GM18511 (cell line): ENCODE measurements around the gene TUT1.
A peak's percentile ranks its signal among the peaks of the same experiment; 100 is the strongest.

Experiments used
- ATAC-seq: cut with Tn5 transposase; IDR thresholded peaks from one replicate; pipeline ENCODE4 v1.9.1; 2021; ENCODE audit warnings: mild to moderate bottlenecking, moderate library complexity; ENCODE audit not compliant: unreplicated experiment

The TUT1 gene

GRCh38 chr11:62544581-62545436 lies 46.5 kb downstream of the TUT1 start:
- no peak for ATAC-seq

GRCh38 chr11:62543680-62544444 lies 47.5 kb downstream of the TUT1 start:
- ATAC-seq, result no peak

GRCh38 chr11:62542750-62543567 lies 48.4 kb downstream of the TUT1 start:
- ATAC-seq, result peak; percentile 39

GRCh38 chr11:62542111-62542745 lies 49.1 kb downstream of the TUT1 start:
- no peak for ATAC-seq

- ATAC-seq, result peak; percentile 56
Measured at GRCh38 chr11:62540804-62541701, 50.3 kb downstream of the TUT1 start.

- no peak for ATAC-seq
Measured at GRCh38 chr11:62539238-62539925, 51.9 kb downstream of the TUT1 start.

- no peak for ATAC-seq
Measured at GRCh38 chr11:62538470-62539237, 52.7 kb downstream of the TUT1 start.

- ATAC-seq, result no peak
Measured at GRCh38 chr11:62536301-62536957, 54.9 kb downstream of the TUT1 start.

GRCh38 chr11:62535802-62536201 lies 55.5 kb downstream of the TUT1 start:
- ATAC-seq, result no peak

GRCh38 chr11:62534779-62535545 lies 56.4 kb downstream of the TUT1 start:
- ATAC-seq, result no peak

GRCh38 chr11:62532096-62532495 lies 59.2 kb downstream of the TUT1 start:
- ATAC-seq, result no peak
